Mammary epithelial cell (primary cell): Measurements from ENCODE around the gene OTX2.

ENCODE experiments used
- CTCF ChIP-seq, 2 donors: IDR thresholded peaks in 1 of 2; conservative IDR thresholded peaks in 1 of 2; 2 replicates each; pipeline ENCODE4 v1.5.1; 2011 to 2012; ENCODE audit warnings: inconsistent platforms in 2 of 2, low read length in 2 of 2, mild to moderate bottlenecking in 2 of 2, control low read depth in 1 of 2, low read depth in 1 of 2; ENCODE audit not compliant: insufficient read depth in 1 of 2; ENCODE audit errors: extremely low read depth in 1 of 2
- EZH2 ChIP-seq: IDR thresholded peaks from 2 replicates; pipeline ENCODE4 v1.6.1; 2012; ENCODE audit warnings: low read length, inconsistent platforms, borderline replicate concordance

GRCh38 chr14:56807386-56808109 is 2.7 kb downstream of the OTX2 start:
- TF ChIP-seq EZH2 (no peak), CTCF (conservative IDR thresholded peaks at IDR 0.05 in 1 of 2, IDR thresholded peaks at IDR 0.05 in 1 of 2; ENCODE audit: extremely low read depth in 1 of 2, insufficient read depth in 1 of 2, low read depth in 1 of 2, low read length in 2 of 2) (no peak)
